ENCODE results near the gene METAP1.

DNA sequence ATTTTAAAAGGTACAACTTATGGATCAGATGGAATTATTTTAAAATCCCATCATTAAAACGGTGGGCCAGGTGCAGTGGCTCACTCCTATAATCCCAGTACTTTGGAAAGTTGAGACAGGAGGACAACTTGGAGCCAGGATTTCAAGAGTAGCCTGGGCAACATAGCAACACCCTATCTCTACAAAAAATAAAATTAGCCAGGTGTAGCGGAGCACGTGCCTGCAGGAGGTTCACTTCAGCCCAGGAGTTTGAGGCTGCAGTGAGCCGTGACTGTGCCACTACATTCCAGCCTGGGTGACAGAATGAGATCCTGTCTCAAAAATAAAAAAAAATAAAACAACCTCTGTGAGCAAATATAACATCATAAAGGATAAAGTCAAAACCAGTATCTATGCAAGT is 81.7 kb downstream of the METAP1 start:
- TF ChIP-seq CTCF (IDR thresholded peaks at IDR 0.05) (no peak), EZH2 (IDR thresholded peaks at IDR 0.05) (no peak)
